Measurements from ENCODE around the gene CTRL. TPM values are rescaled to one million over a fixed set of nuclear protein-coding genes. Genes with fewer than 3 reads are reported as not detected.

CTRL gene
- polyA plus RNA-seq, 1 of the 3 experiments (the other 2 are of a cell fraction): 1.9 TPM

GRCh38 chr16:67942200-67942509 is 10.5 kb upstream of the CTRL start:
- peaks cover 12 to 49% of the 10 kb centered on the region in 2 experiments for H3K36me3 ChIP-seq (replicated peaks in 1 of 2; ENCODE audit: control insufficient read depth in 1 of 2, insufficient read depth in 2 of 2, low read length in 1 of 2)
- H3F3A ChIP-seq (replicated peaks; ENCODE audit: insufficient read depth): peaks cover 27% of the 10 kb centered on the region
- peak overlapping the region in 1 of 2 experiments; percentile 16; a peak in 1 of 4 replicates for H3K4me3 ChIP-seq (ENCODE audit: low read depth in 2 of 2, low read length in 1 of 2)
- H3K27ac ChIP-seq (ENCODE audit: low read depth in 2 of 2, low read length in 1 of 2): no peak overlapping the region; a peak in 1 of 4 replicates
- H3K9me2 ChIP-seq: no peaks in the 10 kb centered on the region
- POLR2A ChIA-PET: interaction anchor here (1.0 to 1.6 kb wide), 2 partner anchors 8 to 53 kb away, joined by 3 to 4 read pairs; no protein-coding TSS in a partner anchor
- peaks cover 13% of the 10 kb centered on the region; the same call in 1 of the 2 replicates for H4K20me1 ChIP-seq (ENCODE audit: insufficient read depth)
- H3K4me2 ChIP-seq: no peak overlapping the region
- peak; percentile 85 for DNase-seq
- H3K4me1 ChIP-seq (ENCODE audit: control insufficient read depth in 1 of 2, insufficient read depth in 2 of 2, low read depth in 1 of 2, low read length in 1 of 2): peaks cover 4 to 25% of the 10 kb centered on the region in 2 experiments; a peak in 2 of 4 replicates
- H3K9me3 ChIP-seq: no peaks in the 10 kb centered on the region
- peaks cover 21% of the 10 kb centered on the region for H3K79me2 ChIP-seq (ENCODE audit: insufficient read depth)
- no peak overlapping the region for H3K9ac ChIP-seq
- WGBS (ENCODE audit: low lambda C conversion rate): 94% methylated on average over 3 of the region's 6 CpGs
- CTCF ChIA-PET: interaction anchor here (0.5 to 28.1 kb wide), 21 partner anchors 8 to 1868 kb away, joined by 3 to 564 read pairs (median 5); partner anchors contain the start of genes CARMIL2, CTRL, EDC4 and NFATC3
- H3K27me3 ChIP-seq (ENCODE audit: insufficient read depth): no peaks in the 10 kb centered on the region
- no peak overlapping the region for H2AFZ ChIP-seq (ENCODE audit: low read depth)
- no peak for TF ChIP-seq GABPA (IDR thresholded peaks at IDR 0.05; ENCODE audit: low read depth)
- TF ChIP-seq FOXJ3 (CRISPR knock-in tag; IDR thresholded peaks at IDR 0.05): no peak
- peak; percentile 17; the same call in 1 of the 2 replicates for TF ChIP-seq SMC3 (IDR thresholded peaks at IDR 0.05; ENCODE audit: low read depth, low read length)
- TF ChIP-seq YY1 (IDR thresholded peaks at IDR 0.05; ENCODE audit: low read depth): no peak
- no peak for TF ChIP-seq NRF1 (IDR thresholded peaks at IDR 0.05; ENCODE audit: low read depth, low read length)
- no peak for TF ChIP-seq EZH2phosphoT487 (IDR thresholded peaks at IDR 0.05; ENCODE audit: borderline replicate concordance, low read depth)
- TF ChIP-seq IRF3 (IDR thresholded peaks at IDR 0.05; ENCODE audit: low read depth, low read length): no peak
- TF ChIP-seq ZBTB33 (IDR thresholded peaks at IDR 0.05; ENCODE audit: borderline replicate concordance, low read depth): no peak
- no peak for TF ChIP-seq FOSL2 (IDR thresholded peaks at IDR 0.05; ENCODE audit: borderline replicate concordance, low read depth)
- no peak for TF ChIP-seq RXRA (IDR thresholded peaks at IDR 0.05; ENCODE audit: borderline replicate concordance, low read depth)
- TF ChIP-seq JUND (IDR thresholded peaks at IDR 0.05): no peak
- no peak for TF ChIP-seq TCF12 (IDR thresholded peaks at IDR 0.05)
- TF ChIP-seq REST (IDR thresholded peaks at IDR 0.05; ENCODE audit: low read depth, low read length): no peak
- TF ChIP-seq NFIC (IDR thresholded peaks at IDR 0.05; ENCODE audit: borderline replicate concordance): no peak
- no peak for TF ChIP-seq MAX (IDR thresholded peaks at IDR 0.05; ENCODE audit: low read depth)
- no peak for TF ChIP-seq PBX3 (IDR thresholded peaks at IDR 0.05)
- no peak for TF ChIP-seq RFX5 (IDR thresholded peaks at IDR 0.05; ENCODE audit: low read length)
- no peak for TF ChIP-seq EP300 (IDR thresholded peaks at IDR 0.05; ENCODE audit: borderline replicate concordance in 1 of 2, low read depth in 1 of 2, low read length in 1 of 2)
- TF ChIP-seq RCOR1 (IDR thresholded peaks at IDR 0.05; ENCODE audit: low read length): no peak
- no peak for TF ChIP-seq MEF2A (IDR thresholded peaks at IDR 0.05; ENCODE audit: borderline replicate concordance, low read depth)
- peak; percentile 63 for TF ChIP-seq RAD21 (IDR thresholded peaks at IDR 0.05; ENCODE audit: low read length)
- peak; percentile 70; the same call in 1 of the 2 replicates for TF ChIP-seq MXI1 (IDR thresholded peaks at IDR 0.05; ENCODE audit: low read depth, low read length)
- TF ChIP-seq ELF1 (IDR thresholded peaks at IDR 0.05): no peak
- TF ChIP-seq TAF1 (IDR thresholded peaks at IDR 0.05; ENCODE audit: borderline replicate concordance, low read depth, low read length): no peak
- TF ChIP-seq SIN3A (IDR thresholded peaks at IDR 0.05; ENCODE audit: borderline replicate concordance, low read depth, low read length): no peak
- no peak for TF ChIP-seq USF1 (IDR thresholded peaks at IDR 0.05; ENCODE audit: borderline replicate concordance, low read depth)

Measured in SK-N-SH (cell line).